NB4 (cell line): ENCODE measurements around the gene VPS37C.

Experiments used
- DNase-seq: peaks from one replicate; pipeline ENCODE4 v3.0.0; 2010; ENCODE audit warnings: low read depth
- H3K4me3 ChIP-seq: one replicate; pipeline ENCODE4 v1.5.1; 2011; ENCODE audit warnings: mild to moderate bottlenecking, low read depth, low read length, moderate library complexity
- MYC ChIP-seq: IDR thresholded peaks from 2 replicates; pipeline ENCODE4 v1.6.1; 2011; ENCODE audit warnings: low read depth, low read length
- POLR2A ChIP-seq: IDR thresholded peaks from 2 replicates; pipeline ENCODE4 v1.6.1; 2011; ENCODE audit warnings: mild to moderate bottlenecking; ENCODE audit not compliant: insufficient read length; ENCODE audit errors: extremely low read depth
- TF ChIP-seq, protein P1 (sequence below): IDR thresholded peaks from 2 replicates; pipeline ENCODE4 v1.6.1; 2011; ENCODE audit warnings: low read depth, low read length
- TF ChIP-seq, protein P2 (sequence below): IDR thresholded peaks from one replicate; pipeline ENCODE4 v1.5.1; 2012; ENCODE audit warnings: low read depth, low read length

The VPS37C gene

DNA sequence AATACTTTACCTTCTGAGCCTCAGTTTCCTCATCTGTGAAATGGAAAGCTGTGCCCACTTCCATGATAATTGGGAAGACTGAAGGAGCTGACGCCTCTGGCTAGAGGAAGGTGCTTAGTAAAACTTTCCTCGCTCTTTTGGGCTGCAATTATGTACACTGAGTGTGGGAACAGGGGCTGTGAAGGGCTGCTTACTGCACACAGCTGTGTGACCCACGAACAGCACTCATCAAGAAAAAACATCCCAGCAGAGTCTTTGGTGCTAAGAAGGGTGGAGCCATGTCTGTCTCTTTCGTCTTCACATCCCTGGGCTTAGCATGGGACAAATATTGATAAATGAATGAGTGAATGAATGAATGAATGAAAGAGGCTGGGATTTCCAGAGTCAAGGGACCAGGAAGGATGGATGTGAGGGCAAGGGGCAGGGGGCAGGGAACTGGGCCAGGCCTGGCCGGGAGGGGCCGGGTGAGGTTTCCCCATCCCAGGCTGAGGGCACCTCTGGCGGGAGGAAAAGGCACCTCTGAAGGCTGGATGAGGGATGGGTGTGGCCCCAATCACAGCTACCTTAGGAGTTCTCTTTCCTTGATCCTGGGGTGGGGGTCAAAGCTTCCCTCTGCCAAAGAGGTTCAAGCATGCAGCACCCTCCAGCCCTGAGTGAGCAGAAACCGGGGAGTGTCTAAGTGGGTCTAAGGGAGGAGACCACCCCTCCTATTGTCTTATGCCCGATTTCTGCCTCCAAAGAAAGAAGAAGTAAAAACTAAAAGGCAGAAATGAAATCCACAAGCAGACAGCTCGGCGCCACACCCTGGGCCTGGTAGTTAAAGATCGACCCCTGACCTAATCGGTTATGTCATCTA lies 68.1 kb downstream of the VPS37C start:
- TF ChIP-seq POLR2A (no peak), MYC (no peak)
- TF ChIP-seq, protein P1, sequence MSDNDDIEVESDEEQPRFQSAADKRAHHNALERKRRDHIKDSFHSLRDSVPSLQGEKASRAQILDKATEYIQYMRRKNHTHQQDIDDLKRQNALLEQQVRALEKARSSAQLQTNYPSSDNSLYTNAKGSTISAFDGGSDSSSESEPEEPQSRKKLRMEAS = no peak
- TF ChIP-seq, protein P2, sequence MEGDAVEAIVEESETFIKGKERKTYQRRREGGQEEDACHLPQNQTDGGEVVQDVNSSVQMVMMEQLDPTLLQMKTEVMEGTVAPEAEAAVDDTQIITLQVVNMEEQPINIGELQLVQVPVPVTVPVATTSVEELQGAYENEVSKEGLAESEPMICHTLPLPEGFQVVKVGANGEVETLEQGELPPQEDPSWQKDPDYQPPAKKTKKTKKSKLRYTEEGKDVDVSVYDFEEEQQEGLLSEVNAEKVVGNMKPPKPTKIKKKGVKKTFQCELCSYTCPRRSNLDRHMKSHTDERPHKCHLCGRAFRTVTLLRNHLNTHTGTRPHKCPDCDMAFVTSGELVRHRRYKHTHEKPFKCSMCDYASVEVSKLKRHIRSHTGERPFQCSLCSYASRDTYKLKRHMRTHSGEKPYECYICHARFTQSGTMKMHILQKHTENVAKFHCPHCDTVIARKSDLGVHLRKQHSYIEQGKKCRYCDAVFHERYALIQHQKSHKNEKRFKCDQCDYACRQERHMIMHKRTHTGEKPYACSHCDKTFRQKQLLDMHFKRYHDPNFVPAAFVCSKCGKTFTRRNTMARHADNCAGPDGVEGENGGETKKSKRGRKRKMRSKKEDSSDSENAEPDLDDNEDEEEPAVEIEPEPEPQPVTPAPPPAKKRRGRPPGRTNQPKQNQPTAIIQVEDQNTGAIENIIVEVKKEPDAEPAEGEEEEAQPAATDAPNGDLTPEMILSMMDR = no peak
- H3K4me3 ChIP-seq = no peak overlapping the region
- no peak for DNase-seq

DNA sequence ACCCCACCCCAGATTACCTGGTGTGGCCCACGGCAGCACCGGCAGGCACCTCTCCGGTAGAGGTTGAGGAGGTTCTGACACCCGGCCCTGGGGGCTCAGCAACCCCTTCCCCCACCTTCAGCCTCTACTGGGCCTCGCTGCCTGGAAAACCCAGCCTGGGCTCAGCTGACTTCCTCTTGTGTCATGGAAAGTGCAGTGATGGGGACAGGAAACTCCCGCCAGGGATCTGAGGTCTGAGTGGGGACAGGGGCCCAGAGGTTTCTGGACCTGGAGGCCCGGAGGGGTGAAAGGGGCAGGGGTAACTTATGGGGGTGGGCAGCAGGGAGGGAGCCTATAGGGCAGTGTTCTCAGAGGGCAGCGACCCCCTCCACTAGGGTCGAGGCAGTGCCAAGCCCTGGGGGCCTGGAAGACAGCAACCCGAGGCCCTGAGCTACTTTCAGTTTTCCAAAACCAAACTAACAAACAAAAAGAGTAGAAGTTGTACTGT lies 68.9 kb downstream of the VPS37C start:
- H3K4me3 ChIP-seq = no peak overlapping the region
- no peak for DNase-seq
- TF ChIP-seq MYC = no peak
- no peak for TF ChIP-seq POLR2A
- TF ChIP-seq, protein P1 = no peak

DNA sequence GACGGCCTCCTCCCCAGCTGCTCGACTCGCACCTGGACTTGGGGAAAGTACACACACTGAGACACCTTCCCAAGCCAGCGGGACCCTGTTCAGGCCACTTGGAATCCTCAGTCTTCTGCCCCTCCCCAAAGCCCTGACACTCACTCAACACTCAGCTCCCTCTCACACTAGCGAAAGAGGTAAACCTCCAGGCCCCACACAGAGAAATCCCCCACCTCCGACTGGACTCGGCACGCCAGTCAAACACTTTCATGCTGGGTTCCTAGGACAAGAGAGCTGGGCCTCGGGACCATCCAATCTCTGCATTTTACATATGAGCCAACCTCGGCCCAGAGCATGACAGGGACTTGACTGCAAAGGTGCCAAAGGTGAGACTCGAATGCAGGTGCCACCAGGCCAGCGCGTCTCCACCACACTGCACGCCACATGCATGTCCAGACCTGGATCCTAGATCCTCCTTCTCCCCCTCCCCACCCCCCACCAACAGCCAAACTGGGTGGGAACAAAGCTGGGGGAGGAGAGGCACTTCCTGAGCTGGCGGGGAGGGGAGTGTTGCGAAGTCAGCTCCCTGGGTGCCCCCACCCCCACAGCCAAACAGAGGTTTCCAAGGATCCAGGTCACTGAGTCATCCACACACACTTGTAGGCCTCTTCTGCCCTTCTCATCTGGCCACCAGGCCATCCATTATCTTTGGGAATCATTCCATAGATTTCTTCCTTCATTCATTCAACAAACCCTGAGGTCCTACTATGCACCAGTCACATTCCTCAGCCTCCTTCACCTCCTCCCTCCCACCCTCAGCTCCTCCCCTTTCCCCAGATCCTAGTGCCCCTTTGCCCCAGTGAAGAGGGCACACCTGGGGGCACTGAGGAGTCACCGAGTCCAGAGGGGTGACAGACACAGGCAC lies 69.6 kb downstream of the VPS37C start:
- H3K4me3 ChIP-seq = no peak overlapping the region
- TF ChIP-seq, protein P1 = no peak
- no peak for TF ChIP-seq MYC
- TF ChIP-seq, protein P2 = no peak
- no peak for TF ChIP-seq POLR2A
- DNase-seq = peak; percentile 63

DNA sequence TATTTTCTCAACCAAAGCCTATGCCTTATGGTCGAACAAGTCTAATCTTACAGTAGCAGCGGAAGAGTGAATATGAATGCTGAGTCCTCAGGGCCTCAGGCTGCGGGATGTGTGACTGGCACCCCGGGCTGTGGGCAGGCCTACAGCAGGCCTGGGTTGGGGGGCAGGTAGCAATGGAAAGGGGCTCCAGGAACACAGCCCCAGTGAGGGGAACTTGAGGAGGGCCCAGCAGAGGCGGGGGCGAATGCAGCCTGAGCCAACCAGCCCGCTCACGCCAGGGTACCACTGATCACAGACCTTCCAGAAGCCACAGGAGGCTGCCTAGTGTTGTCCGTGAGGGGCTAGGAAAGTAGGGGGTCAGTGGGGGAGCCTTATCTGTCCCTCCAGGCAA lies 70.2 kb downstream of the VPS37C start:
- H3K4me3 ChIP-seq = no peak overlapping the region
- no peak for DNase-seq
- TF ChIP-seq, protein P2 = no peak
- TF ChIP-seq MYC = no peak

DNA sequence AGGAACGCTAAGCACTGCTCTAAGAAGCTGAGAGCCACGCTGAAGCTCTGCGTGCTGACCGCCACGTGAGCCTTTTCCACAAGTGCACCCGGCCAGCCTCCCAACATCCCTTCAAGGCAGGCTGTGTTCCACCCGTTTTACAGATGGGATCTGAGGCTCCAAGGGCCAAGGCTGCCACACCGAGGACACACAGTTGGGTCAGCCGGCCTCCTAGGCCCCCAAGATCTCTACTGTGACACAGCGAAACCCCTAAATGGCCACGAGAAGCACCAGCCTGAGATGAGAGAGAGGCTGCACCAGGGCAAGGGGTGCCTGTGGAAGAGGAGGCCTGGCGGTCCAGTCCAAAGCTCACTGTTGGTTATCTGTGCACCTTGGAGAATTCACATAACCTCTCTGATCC lies 70.7 kb downstream of the VPS37C start:
- DNase-seq = no peak
- TF ChIP-seq MYC (no peak), POLR2A (no peak)
- TF ChIP-seq, protein P1 = no peak
- TF ChIP-seq, protein P2 = no peak
- H3K4me3 ChIP-seq = no peak overlapping the region
